Measurements from ENCODE around the gene POC1A. TPM values are rescaled to one million over a fixed set of nuclear protein-coding genes. Genes with fewer than 3 reads are reported as not detected.

Gene POC1A
- total RNA-seq, 2 experiments from 2014 or later, result 0.22 to 0.39 TPM

- Histone ChIP-seq H3K4me3 (ENCODE audit: low read length) (no peak overlapping the region), H3K9me3 (ENCODE audit: control insufficient read depth in 1 of 2, insufficient read depth in 1 of 2, low read length in 2 of 2) (no peaks in the 10 kb centered on the region), H3K36me3 (ENCODE audit: insufficient read depth, low read length) (no peaks in the 10 kb centered on the region), H3K27ac (ENCODE audit: low read depth in 1 of 2, low read length in 2 of 2) (no peak overlapping the region), H3K4me1 (ENCODE audit: insufficient read depth, low read length) (peaks cover 5% of the 10 kb centered on the region), H3K27me3 (ENCODE audit: control insufficient read depth in 1 of 2, insufficient read depth in 2 of 2, low read length in 2 of 2) (no peaks in the 10 kb centered on the region)
- no peak overlapping the region for H3K4me3 Mint-ChIP-seq
- TF ChIP-seq, protein P1, sequence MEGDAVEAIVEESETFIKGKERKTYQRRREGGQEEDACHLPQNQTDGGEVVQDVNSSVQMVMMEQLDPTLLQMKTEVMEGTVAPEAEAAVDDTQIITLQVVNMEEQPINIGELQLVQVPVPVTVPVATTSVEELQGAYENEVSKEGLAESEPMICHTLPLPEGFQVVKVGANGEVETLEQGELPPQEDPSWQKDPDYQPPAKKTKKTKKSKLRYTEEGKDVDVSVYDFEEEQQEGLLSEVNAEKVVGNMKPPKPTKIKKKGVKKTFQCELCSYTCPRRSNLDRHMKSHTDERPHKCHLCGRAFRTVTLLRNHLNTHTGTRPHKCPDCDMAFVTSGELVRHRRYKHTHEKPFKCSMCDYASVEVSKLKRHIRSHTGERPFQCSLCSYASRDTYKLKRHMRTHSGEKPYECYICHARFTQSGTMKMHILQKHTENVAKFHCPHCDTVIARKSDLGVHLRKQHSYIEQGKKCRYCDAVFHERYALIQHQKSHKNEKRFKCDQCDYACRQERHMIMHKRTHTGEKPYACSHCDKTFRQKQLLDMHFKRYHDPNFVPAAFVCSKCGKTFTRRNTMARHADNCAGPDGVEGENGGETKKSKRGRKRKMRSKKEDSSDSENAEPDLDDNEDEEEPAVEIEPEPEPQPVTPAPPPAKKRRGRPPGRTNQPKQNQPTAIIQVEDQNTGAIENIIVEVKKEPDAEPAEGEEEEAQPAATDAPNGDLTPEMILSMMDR (IDR thresholded peaks at IDR 0.05), result no peak
- H3K4me1 Mint-ChIP-seq (ENCODE audit: low read depth), result peaks cover under 1% of the 10 kb centered on the region
- ChIA-PET CTCF (no interaction called here), POLR2A (no interaction called here)
- ATAC-seq (ENCODE audit: poor library complexity) (no peak), DNase-seq (no peak)
- no peaks in the 10 kb centered on the region for H3K27me3 Mint-ChIP-seq
- H3K36me3 Mint-ChIP-seq (ENCODE audit: low read depth), result no peaks in the 10 kb centered on the region
- intact Hi-C loops (cut with DNase I, micrococcal nuclease), result loop anchor here in 1 of 2 experiments (10.0 kb wide), 1 partner anchor 343 kb away; the partner anchor contains the start of genes NT5DC2 and UQCC5
- no peak overlapping the region for H3K27ac Mint-ChIP-seq
- H3K9me3 Mint-ChIP-seq, result no peaks in the 10 kb centered on the region
Measured at GRCh38 chr3:52191663-52192062, 37.4 kb upstream of the POC1A start.

GRCh38 chr3:52190294-52191074, 36.3 kb upstream of the POC1A start:
- H3K27ac ChIP-seq (ENCODE audit: low read depth in 1 of 2, low read length in 2 of 2), result no peak overlapping the region
- Mint-ChIP-seq H3K36me3 (ENCODE audit: low read depth) (no peaks in the 10 kb centered on the region), H3K27me3 (no peaks in the 10 kb centered on the region), H3K9me3 (no peaks in the 10 kb centered on the region), H3K4me1 (ENCODE audit: low read depth) (no peaks in the 10 kb centered on the region), H3K27ac (no peak overlapping the region), H3K4me3 (no peak overlapping the region)
- ChIA-PET POLR2A (no interaction called here), CTCF (no interaction called here)
- H3K4me1 ChIP-seq (ENCODE audit: insufficient read depth, low read length), result no peaks in the 10 kb centered on the region
- DNase-seq (no peak), ATAC-seq (ENCODE audit: poor library complexity) (no peak)
- intact Hi-C loops (cut with DNase I, micrococcal nuclease), result loop anchor here in 1 of 2 experiments (10.0 kb wide), 1 partner anchor 344 kb away; the partner anchor contains the start of genes NT5DC2 and UQCC5
- no peaks in the 10 kb centered on the region for H3K27me3 ChIP-seq (ENCODE audit: control insufficient read depth in 1 of 2, insufficient read depth in 2 of 2, low read length in 2 of 2)
- H3K36me3 ChIP-seq (ENCODE audit: insufficient read depth, low read length), result no peaks in the 10 kb centered on the region
- no peak overlapping the region for H3K4me3 ChIP-seq (ENCODE audit: low read length)
- TF ChIP-seq, protein P1 (IDR thresholded peaks at IDR 0.05), result no peak
- no peaks in the 10 kb centered on the region for H3K9me3 ChIP-seq (ENCODE audit: control insufficient read depth in 1 of 2, insufficient read depth in 1 of 2, low read length in 2 of 2)

GRCh38 chr3:52188556-52188955, 34.3 kb upstream of the POC1A start:
- CTCF ChIA-PET, result no interaction called here
- Mint-ChIP-seq H3K4me3 (no peak overlapping the region), H3K4me1 (ENCODE audit: low read depth) (no peaks in the 10 kb centered on the region), H3K27ac (no peak overlapping the region), H3K36me3 (ENCODE audit: low read depth) (no peaks in the 10 kb centered on the region), H3K27me3 (no peaks in the 10 kb centered on the region), H3K9me3 (no peaks in the 10 kb centered on the region)
- no peak overlapping the region for H3K27ac ChIP-seq (ENCODE audit: low read depth in 1 of 2, low read length in 2 of 2)
- no peak for ATAC-seq (ENCODE audit: poor library complexity)
- DNase-seq, result no peak
- H3K9me3 ChIP-seq (ENCODE audit: control insufficient read depth in 1 of 2, insufficient read depth in 1 of 2, low read length in 2 of 2), result no peaks in the 10 kb centered on the region
- POLR2A ChIA-PET, result no interaction called here
- TF ChIP-seq, protein P1 (IDR thresholded peaks at IDR 0.05), result no peak
- H3K4me1 ChIP-seq (ENCODE audit: insufficient read depth, low read length), result no peaks in the 10 kb centered on the region
- H3K36me3 ChIP-seq (ENCODE audit: insufficient read depth, low read length), result no peaks in the 10 kb centered on the region
- no peaks in the 10 kb centered on the region for H3K27me3 ChIP-seq (ENCODE audit: control insufficient read depth in 1 of 2, insufficient read depth in 2 of 2, low read length in 2 of 2)
- intact Hi-C loops (cut with DNase I, micrococcal nuclease), result no loop called here
- H3K4me3 ChIP-seq (ENCODE audit: low read length), result no peak overlapping the region

Measured in CD4-positive, alpha-beta T cell (primary cell).